ENCODE results near the gene PCCA. TPM values are rescaled to one million over a fixed set of nuclear protein-coding genes. Genes with fewer than 3 reads are reported as not detected.

PCCA gene
- total and polyA plus RNA-seq, 2 of the 13 experiments (the other 11 are each of a cell fraction or from before 2014, with no cell fraction given): 15.0 to 32.2 TPM

DNA sequence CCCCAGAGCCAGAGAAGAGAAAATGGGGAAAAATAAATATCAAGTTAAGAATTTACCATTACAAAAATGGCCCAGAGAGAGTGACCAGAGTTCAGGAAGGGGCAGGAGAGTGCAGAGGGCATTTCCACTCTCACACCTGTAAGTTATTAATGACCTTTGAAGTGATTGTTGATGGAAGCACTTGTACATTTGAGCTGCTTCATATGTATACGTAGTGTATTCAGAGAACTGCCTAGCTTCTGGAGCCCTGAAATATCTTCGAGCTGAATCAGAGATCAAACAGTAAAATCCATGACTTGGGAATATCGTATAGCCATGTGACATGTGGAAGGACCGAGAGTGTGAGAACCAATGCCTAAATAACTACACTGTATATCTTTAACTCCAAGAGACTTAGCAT is 49.2 kb upstream of the PCCA start (continued):
- TF ChIP-seq, protein P1, sequence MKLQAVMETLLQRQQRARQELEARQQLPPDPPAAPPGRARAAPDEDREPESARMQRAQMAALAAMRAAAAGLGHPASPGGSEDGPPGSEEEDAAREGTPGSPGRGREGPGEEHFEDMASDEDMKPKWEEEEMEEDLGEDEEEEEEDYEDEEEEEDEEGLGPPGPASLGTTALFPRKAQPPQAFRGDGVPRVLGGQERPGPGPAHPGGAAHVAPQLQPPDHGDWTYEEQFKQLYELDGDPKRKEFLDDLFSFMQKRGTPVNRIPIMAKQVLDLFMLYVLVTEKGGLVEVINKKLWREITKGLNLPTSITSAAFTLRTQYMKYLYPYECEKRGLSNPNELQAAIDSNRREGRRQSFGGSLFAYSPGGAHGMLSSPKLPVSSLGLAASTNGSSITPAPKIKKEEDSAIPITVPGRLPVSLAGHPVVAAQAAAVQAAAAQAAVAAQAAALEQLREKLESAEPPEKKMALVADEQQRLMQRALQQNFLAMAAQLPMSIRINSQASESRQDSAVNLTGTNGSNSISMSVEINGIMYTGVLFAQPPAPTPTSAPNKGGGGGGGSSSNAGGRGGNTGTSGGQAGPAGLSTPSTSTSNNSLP (IDR thresholded peaks at IDR 0.05; ENCODE audit: low read depth, low read length): peak; percentile 69; the same call in 1 of the 2 replicates
- peak; percentile 50 for TF ChIP-seq HNF4A (CRISPR knock-in tag; IDR thresholded peaks at IDR 0.05)
- no peak for TF ChIP-seq SRY (CRISPR knock-in tag; IDR thresholded peaks at IDR 0.05)
- TF ChIP-seq, protein P2, sequence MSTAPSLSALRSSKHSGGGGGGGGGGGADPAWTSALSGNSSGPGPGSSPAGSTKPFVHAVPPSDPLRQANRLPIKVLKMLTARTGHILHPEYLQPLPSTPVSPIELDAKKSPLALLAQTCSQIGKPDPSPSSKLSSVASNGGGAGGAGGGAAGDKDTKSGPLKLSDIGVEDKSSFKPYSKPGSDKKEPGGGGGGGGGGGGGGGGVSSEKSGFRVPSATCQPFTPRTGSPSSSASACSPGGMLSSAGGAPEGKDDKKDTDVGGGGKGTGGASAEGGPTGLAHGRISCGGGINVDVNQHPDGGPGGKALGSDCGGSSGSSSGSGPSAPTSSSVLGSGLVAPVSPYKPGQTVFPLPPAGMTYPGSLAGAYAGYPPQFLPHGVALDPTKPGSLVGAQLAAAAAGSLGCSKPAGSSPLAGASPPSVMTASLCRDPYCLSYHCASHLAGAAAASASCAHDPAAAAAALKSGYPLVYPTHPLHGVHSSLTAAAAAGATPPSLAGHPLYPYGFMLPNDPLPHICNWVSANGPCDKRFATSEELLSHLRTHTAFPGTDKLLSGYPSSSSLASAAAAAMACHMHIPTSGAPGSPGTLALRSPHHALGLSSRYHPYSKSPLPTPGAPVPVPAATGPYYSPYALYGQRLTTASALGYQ (CRISPR knock-in tag; IDR thresholded peaks at IDR 0.05): peak; percentile 62; the same call in 1 of the 2 replicates
- TF ChIP-seq MAFF (IDR thresholded peaks at IDR 0.05; ENCODE audit: low read depth, low read length): peak; percentile 39; the same call in 1 of the 2 replicates
- TF ChIP-seq SP2 (CRISPR knock-in tag; IDR thresholded peaks at IDR 0.05): no peak
- TF ChIP-seq CHD4 (IDR thresholded peaks at IDR 0.05; ENCODE audit: borderline replicate concordance, low read length): no peak
- TF ChIP-seq YEATS2 (CRISPR knock-in tag; IDR thresholded peaks at IDR 0.05; ENCODE audit: borderline replicate concordance): no peak
- TF ChIP-seq ZNF230 (CRISPR knock-in tag; IDR thresholded peaks at IDR 0.05): no peak
- TF ChIP-seq NR2F2 (IDR thresholded peaks at IDR 0.05; ENCODE audit: borderline replicate concordance, low read depth): peak; percentile 93
- TF ChIP-seq SP4 (CRISPR knock-in tag; IDR thresholded peaks at IDR 0.05): no peak
- TF ChIP-seq, protein P3, sequence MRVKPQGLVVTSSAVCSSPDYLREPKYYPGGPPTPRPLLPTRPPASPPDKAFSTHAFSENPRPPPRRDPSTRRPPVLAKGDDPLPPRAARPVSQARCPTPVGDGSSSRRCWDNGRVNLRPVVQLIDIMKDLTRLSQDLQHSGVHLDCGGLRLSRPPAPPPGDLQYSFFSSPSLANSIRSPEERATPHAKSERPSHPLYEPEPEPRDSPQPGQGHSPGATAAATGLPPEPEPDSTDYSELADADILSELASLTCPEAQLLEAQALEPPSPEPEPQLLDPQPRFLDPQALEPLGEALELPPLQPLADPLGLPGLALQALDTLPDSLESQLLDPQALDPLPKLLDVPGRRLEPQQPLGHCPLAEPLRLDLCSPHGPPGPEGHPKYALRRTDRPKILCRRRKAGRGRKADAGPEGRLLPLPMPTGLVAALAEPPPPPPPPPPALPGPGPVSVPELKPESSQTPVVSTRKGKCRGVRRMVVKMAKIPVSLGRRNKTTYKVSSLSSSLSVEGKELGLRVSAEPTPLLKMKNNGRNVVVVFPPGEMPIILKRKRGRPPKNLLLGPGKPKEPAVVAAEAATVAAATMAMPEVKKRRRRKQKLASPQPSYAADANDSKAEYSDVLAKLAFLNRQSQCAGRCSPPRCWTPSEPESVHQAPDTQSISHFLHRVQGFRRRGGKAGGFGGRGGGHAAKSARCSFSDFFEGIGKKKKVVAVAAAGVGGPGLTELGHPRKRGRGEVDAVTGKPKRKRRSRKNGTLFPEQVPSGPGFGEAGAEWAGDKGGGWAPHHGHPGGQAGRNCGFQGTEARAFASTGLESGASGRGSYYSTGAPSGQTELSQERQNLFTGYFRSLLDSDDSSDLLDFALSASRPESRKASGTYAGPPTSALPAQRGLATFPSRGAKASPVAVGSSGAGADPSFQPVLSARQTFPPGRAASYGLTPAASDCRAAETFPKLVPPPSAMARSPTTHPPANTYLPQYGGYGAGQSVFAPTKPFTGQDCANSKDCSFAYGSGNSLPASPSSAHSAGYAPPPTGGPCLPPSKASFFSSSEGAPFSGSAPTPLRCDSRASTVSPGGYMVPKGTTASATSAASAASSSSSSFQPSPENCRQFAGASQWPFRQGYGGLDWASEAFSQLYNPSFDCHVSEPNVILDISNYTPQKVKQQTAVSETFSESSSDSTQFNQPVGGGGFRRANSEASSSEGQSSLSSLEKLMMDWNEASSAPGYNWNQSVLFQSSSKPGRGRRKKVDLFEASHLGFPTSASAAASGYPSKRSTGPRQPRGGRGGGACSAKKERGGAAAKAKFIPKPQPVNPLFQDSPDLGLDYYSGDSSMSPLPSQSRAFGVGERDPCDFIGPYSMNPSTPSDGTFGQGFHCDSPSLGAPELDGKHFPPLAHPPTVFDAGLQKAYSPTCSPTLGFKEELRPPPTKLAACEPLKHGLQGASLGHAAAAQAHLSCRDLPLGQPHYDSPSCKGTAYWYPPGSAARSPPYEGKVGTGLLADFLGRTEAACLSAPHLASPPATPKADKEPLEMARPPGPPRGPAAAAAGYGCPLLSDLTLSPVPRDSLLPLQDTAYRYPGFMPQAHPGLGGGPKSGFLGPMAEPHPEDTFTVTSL (CRISPR knock-in tag; IDR thresholded peaks at IDR 0.05; ENCODE audit: borderline replicate concordance): peak; percentile 60; the same call in 1 of the 2 replicates
- TF ChIP-seq MIXL1 (CRISPR knock-in tag; IDR thresholded peaks at IDR 0.05): no peak
- TF ChIP-seq GFI1 (CRISPR knock-in tag; IDR thresholded peaks at IDR 0.05; ENCODE audit: borderline replicate concordance): 0 out of 2 replicates have a peak, but pooled peaks have one; percentile 15
- peak; percentile 85; the same call in 1 of the 2 replicates for TF ChIP-seq TBX2 (CRISPR knock-in tag; IDR thresholded peaks at IDR 0.05; ENCODE audit: borderline replicate concordance)
- TF ChIP-seq, protein P4, sequence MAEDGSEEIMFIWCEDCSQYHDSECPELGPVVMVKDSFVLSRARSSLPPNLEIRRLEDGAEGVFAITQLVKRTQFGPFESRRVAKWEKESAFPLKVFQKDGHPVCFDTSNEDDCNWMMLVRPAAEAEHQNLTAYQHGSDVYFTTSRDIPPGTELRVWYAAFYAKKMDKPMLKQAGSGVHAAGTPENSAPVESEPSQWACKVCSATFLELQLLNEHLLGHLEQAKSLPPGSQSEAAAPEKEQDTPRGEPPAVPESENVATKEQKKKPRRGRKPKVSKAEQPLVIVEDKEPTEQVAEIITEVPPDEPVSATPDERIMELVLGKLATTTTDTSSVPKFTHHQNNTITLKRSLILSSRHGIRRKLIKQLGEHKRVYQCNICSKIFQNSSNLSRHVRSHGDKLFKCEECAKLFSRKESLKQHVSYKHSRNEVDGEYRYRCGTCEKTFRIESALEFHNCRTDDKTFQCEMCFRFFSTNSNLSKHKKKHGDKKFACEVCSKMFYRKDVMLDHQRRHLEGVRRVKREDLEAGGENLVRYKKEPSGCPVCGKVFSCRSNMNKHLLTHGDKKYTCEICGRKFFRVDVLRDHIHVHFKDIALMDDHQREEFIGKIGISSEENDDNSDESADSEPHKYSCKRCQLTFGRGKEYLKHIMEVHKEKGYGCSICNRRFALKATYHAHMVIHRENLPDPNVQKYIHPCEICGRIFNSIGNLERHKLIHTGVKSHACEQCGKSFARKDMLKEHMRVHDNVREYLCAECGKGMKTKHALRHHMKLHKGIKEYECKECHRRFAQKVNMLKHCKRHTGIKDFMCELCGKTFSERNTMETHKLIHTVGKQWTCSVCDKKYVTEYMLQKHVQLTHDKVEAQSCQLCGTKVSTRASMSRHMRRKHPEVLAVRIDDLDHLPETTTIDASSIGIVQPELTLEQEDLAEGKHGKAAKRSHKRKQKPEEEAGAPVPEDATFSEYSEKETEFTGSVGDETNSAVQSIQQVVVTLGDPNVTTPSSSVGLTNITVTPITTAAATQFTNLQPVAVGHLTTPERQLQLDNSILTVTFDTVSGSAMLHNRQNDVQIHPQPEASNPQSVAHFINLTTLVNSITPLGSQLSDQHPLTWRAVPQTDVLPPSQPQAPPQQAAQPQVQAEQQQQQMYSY (CRISPR knock-in tag; IDR thresholded peaks at IDR 0.05): no peak
- TF ChIP-seq ZBTB38 (CRISPR knock-in tag; IDR thresholded peaks at IDR 0.05): no peak
- peak; percentile 26; the same call in 1 of the 2 replicates for TF ChIP-seq FOSL1 (CRISPR knock-in tag; IDR thresholded peaks at IDR 0.05; ENCODE audit: borderline replicate concordance)
